HEK293T (cell line): ENCODE data around the gene OSTN.

Source experiments
- CTCF ChIA-PET: fragments of 350-600 bp; formaldehyde crosslinking; extraction: SDS; loops from one replicate; lab custom pipeline; 2021; ENCODE audit warnings: antibody characterized with exemption, inconsistent platforms; lab: Yijun Ruan, JAX
- POLR2A ChIA-PET: fragments of 350-600 bp; formaldehyde crosslinking; extraction: SDS; loops from one replicate; lab custom pipeline; 2020; ENCODE audit warnings: antibody characterized with exemption, inconsistent platforms; lab: Yijun Ruan, JAX
- DNase-seq: peaks from one replicate; pipeline ENCODE4 v3.0.0; 2012; ENCODE audit warnings: mixed read lengths; ENCODE audit errors: extremely low spot score
- ARNT ChIP-seq: fragments of 450-650 bp; IDR thresholded peaks from 2 replicates; pipeline ENCODE4 v1.6.1; 2017; ENCODE audit warnings: mild to moderate bottlenecking
- BHLHE40 ChIP-seq: fragments of 450-650 bp; IDR thresholded peaks from 2 replicates; pipeline ENCODE4 v1.6.1; 2016; ENCODE audit warnings: mild to moderate bottlenecking, moderate library complexity, borderline replicate concordance
- CTBP1 ChIP-seq: fragments of 450-650 bp; IDR thresholded peaks from 2 replicates; pipeline ENCODE4 v1.6.1; 2016; ENCODE audit warnings: borderline replicate concordance
- ELF4 ChIP-seq: fragments of 450-650 bp; IDR thresholded peaks from 2 replicates; pipeline ENCODE4 v1.6.1; 2017; ENCODE audit warnings: antibody characterized with exemption
- FOXA1 ChIP-seq: fragments of 450-650 bp; IDR thresholded peaks from 2 replicates; pipeline ENCODE4 v1.6.1; 2016; ENCODE audit warnings: mild to moderate bottlenecking
- FOXK2 ChIP-seq: fragments of 450-650 bp; IDR thresholded peaks from 2 replicates; pipeline ENCODE4 v1.6.1; 2016; ENCODE audit warnings: mild to moderate bottlenecking
- FOXM1 ChIP-seq: fragments of 450-650 bp; IDR thresholded peaks from 2 replicates; pipeline ENCODE4 v1.6.1; 2017; ENCODE audit warnings: mild to moderate bottlenecking, borderline replicate concordance
- HDGF ChIP-seq: fragments of 450-650 bp; IDR thresholded peaks from 2 replicates; pipeline ENCODE4 v1.6.1; 2017; ENCODE audit warnings: antibody characterized with exemption, borderline replicate concordance
- L3MBTL2 ChIP-seq: fragments of 450-650 bp; conservative IDR thresholded peaks from 2 replicates; pipeline ENCODE4 v1.6.1; 2016; ENCODE audit warnings: mild to moderate bottlenecking
- LEF1 ChIP-seq: fragments of 450-650 bp; IDR thresholded peaks from 2 replicates; pipeline ENCODE4 v1.6.1; 2017; ENCODE audit warnings: mild to moderate bottlenecking, borderline replicate concordance
- NFRKB ChIP-seq: fragments of 450-650 bp; IDR thresholded peaks from 2 replicates; pipeline ENCODE4 v1.6.1; 2016; ENCODE audit warnings: mild to moderate bottlenecking, moderate library complexity
- SP1 ChIP-seq: fragments of 450-650 bp; IDR thresholded peaks from 2 replicates; pipeline ENCODE4 v1.6.1; 2017
- SUZ12 ChIP-seq: fragments of 450-650 bp; IDR thresholded peaks from 2 replicates; pipeline ENCODE4 v1.6.1; 2016; ENCODE audit warnings: mild to moderate bottlenecking
- TARDBP ChIP-seq: fragments of 450-650 bp; IDR thresholded peaks from 2 replicates; pipeline ENCODE4 v1.6.1; 2016
- ZNF384 ChIP-seq: fragments of 450-650 bp; IDR thresholded peaks from 2 replicates; pipeline ENCODE4 v1.6.1; 2016
- TF ChIP-seq, protein P1 (sequence below): fragments of 450-650 bp; IDR thresholded peaks from 2 replicates; pipeline ENCODE4 v1.6.1; 2016

OSTN gene

GRCh38 chr3:191198932-191199331, at the start of gene OSTN:
Gene OSTN, plus strand, starts transcription at chr3:191199241. Its CDS starts 13,292 bp downstream, at chr3:191212533.
- TF ChIP-seq FOXA1 (no peak), BHLHE40 (no peak), LEF1 (no peak), FOXM1 (no peak), TARDBP (no peak), NFRKB (no peak), L3MBTL2 (no peak), ZNF384 (no peak), FOXK2 (no peak), ELF4 (no peak), CTBP1 (no peak), SP1 (no peak), SUZ12 (no peak)
- TF ChIP-seq, protein P1, sequence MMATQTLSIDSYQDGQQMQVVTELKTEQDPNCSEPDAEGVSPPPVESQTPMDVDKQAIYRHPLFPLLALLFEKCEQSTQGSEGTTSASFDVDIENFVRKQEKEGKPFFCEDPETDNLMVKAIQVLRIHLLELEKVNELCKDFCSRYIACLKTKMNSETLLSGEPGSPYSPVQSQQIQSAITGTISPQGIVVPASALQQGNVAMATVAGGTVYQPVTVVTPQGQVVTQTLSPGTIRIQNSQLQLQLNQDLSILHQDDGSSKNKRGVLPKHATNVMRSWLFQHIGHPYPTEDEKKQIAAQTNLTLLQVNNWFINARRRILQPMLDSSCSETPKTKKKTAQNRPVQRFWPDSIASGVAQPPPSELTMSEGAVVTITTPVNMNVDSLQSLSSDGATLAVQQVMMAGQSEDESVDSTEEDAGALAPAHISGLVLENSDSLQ, result no peak
- ChIA-PET POLR2A (no interaction called here), CTCF (interaction anchor here (0.6 kb wide), 1 partner anchor 215 kb away, joined by 3 read pairs; no protein-coding TSS in a partner anchor)
- no peak for DNase-seq

DNA sequence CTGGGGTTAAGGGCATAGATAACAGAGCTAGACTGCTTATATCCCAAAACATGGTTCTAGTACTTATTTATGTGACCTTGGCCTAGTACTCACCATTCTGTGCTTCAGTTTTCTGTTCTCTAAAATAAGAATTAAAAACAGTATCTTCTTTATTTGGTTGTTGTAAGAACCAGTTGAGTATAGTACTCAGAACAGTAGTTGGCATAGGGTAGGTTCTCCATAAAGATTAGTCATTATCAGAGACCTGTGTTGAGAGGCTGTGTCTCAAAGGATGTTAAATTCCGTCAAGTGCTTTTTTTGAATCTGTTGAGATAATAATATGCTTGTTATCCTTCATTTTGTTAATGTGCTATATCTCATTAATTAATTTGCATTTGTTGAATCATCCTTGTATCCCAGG, 47.4 kb upstream of the OSTN start:
- no peak for DNase-seq
- no peak for TF ChIP-seq SUZ12
- TF ChIP-seq BHLHE40, result no peak
- no peak for TF ChIP-seq L3MBTL2
- no peak for TF ChIP-seq LEF1
- TF ChIP-seq, protein P1, result no peak
- TF ChIP-seq TARDBP, result no peak
- TF ChIP-seq ELF4, result no peak
- no peak for TF ChIP-seq SP1
- TF ChIP-seq ZNF384, result no peak
- no peak for TF ChIP-seq HDGF
- TF ChIP-seq NFRKB, result no peak
- TF ChIP-seq FOXK2, result no peak
- TF ChIP-seq FOXM1, result no peak
- TF ChIP-seq ARNT, result no peak
- no peak for TF ChIP-seq FOXA1
- TF ChIP-seq CTBP1, result no peak
- ChIA-PET CTCF (no interaction called here), POLR2A (no interaction called here)

- POLR2A ChIA-PET, result no interaction called here
Observed at GRCh38 chr3:191154827-191155226, 44.2 kb upstream of the OSTN start.

DNA sequence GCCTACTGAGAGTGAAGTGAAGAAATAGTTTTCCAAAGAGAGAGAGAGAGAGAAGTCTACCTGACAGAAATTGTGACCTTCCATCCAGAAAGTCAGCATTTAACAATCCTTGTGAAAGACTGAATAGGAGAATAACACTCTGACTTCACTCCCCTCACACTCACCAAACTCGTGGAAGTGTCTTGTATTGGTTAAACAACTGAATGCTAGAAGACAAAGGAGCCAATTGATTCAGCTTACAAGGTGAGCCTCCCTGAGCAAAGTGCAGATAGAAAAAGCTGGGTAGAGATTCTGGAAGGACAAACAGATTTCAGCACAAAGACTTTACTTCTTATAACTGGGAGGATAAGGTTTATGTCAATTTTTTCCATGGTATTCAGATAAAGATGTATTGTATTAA, 40.8 kb upstream of the OSTN start:
- no peak for TF ChIP-seq NFRKB
- TF ChIP-seq FOXM1, result no peak
- no peak for TF ChIP-seq ELF4
- no peak for TF ChIP-seq HDGF
- TF ChIP-seq SUZ12, result no peak
- TF ChIP-seq SP1, result no peak
- TF ChIP-seq L3MBTL2, result no peak
- TF ChIP-seq LEF1, result no peak
- no peak for TF ChIP-seq FOXA1
- ChIA-PET POLR2A (no interaction called here), CTCF (no interaction called here)
- no peak for DNase-seq

More at GRCh38 chr3:191154827-191155226, 44.2 kb upstream of the OSTN start:
- CTCF ChIA-PET, result no interaction called here
- TF ChIP-seq, protein P1, result no peak
- TF ChIP-seq ELF4 (no peak), SP1 (no peak), FOXM1 (no peak), FOXA1 (no peak), L3MBTL2 (no peak), BHLHE40 (no peak), CTBP1 (no peak)
- DNase-seq, result no peak

- TF ChIP-seq BHLHE40 (no peak), SP1 (no peak), ZNF384 (no peak), HDGF (no peak), NFRKB (no peak)
- POLR2A ChIA-PET, result no interaction called here
- CTCF ChIA-PET, result no interaction called here
- DNase-seq, result no peak
Observed at GRCh38 chr3:191158815-191159214, 40.2 kb upstream of the OSTN start.

DNA sequence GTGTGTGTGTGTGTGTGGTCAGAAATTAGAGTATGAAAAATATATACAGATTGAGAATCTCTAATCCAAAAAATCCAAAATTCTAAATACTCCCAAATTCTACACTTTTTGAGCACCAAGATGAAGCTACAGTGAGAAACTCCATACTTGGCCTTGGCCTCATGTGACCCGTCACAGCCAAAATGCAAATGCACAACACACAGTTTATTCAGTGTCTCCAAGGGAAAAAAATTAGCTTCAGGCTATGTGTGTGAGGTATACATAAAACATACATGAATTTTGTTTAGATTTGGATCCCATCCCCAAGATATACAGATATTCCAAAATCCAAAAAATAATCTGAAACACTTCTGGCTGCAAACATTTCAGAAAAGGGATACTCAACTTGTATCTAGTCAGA, 33.2 kb upstream of the OSTN start:
- DNase-seq, result no peak
- CTCF ChIA-PET, result interaction anchor here (0.8 kb wide), 1 partner anchor 1026 kb away, joined by 3 read pairs; no protein-coding TSS in a partner anchor
- TF ChIP-seq ZNF384 (no peak), FOXM1 (no peak), ARNT (no peak), TARDBP (no peak), LEF1 (no peak), SP1 (no peak), FOXK2 (no peak), SUZ12 (no peak), NFRKB (no peak), FOXA1 (no peak), L3MBTL2 (no peak), CTBP1 (no peak), ELF4 (no peak)
- POLR2A ChIA-PET, result no interaction called here
